ENCODE data around the gene E2F1. TPM values are rescaled to one million over a fixed set of nuclear protein-coding genes. Genes with fewer than 3 reads are reported as not detected.

Gene E2F1
- total and polyA plus RNA-seq, 2 experiments from 2014 or later: 12.1 to 42.6 TPM

DNA sequence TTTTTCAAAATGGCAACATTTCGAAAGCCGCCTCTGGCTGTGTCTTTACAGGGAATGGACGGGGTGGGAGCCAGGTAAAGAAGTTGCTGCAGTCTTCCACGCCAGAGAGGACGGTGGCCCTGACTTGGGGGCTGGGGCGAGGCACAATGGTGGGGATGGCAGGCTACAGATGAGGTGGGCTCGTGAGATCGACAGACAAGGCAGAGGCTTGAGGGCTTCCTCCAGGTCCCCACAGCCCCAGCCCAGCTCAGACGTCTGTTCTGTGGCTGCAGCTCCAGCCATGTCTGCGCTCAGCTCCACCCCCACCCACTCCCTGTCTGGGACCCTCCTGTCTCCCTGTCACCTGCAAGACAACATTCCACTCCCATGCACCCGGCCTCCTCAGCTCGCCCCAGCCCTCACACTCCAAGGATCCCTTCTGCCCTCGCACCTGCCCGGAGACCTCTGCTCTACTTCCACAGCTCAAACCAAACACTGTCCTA is 31.5 kb downstream of the E2F1 start (continued):
- TF ChIP-seq, protein P1, sequence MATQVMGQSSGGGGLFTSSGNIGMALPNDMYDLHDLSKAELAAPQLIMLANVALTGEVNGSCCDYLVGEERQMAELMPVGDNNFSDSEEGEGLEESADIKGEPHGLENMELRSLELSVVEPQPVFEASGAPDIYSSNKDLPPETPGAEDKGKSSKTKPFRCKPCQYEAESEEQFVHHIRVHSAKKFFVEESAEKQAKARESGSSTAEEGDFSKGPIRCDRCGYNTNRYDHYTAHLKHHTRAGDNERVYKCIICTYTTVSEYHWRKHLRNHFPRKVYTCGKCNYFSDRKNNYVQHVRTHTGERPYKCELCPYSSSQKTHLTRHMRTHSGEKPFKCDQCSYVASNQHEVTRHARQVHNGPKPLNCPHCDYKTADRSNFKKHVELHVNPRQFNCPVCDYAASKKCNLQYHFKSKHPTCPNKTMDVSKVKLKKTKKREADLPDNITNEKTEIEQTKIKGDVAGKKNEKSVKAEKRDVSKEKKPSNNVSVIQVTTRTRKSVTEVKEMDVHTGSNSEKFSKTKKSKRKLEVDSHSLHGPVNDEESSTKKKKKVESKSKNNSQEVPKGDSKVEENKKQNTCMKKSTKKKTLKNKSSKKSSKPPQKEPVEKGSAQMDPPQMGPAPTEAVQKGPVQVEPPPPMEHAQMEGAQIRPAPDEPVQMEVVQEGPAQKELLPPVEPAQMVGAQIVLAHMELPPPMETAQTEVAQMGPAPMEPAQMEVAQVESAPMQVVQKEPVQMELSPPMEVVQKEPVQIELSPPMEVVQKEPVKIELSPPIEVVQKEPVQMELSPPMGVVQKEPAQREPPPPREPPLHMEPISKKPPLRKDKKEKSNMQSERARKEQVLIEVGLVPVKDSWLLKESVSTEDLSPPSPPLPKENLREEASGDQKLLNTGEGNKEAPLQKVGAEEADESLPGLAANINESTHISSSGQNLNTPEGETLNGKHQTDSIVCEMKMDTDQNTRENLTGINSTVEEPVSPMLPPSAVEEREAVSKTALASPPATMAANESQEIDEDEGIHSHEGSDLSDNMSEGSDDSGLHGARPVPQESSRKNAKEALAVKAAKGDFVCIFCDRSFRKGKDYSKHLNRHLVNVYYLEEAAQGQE (IDR thresholded peaks at IDR 0.05; ENCODE audit: unreplicated experiment): no peak

DNA sequence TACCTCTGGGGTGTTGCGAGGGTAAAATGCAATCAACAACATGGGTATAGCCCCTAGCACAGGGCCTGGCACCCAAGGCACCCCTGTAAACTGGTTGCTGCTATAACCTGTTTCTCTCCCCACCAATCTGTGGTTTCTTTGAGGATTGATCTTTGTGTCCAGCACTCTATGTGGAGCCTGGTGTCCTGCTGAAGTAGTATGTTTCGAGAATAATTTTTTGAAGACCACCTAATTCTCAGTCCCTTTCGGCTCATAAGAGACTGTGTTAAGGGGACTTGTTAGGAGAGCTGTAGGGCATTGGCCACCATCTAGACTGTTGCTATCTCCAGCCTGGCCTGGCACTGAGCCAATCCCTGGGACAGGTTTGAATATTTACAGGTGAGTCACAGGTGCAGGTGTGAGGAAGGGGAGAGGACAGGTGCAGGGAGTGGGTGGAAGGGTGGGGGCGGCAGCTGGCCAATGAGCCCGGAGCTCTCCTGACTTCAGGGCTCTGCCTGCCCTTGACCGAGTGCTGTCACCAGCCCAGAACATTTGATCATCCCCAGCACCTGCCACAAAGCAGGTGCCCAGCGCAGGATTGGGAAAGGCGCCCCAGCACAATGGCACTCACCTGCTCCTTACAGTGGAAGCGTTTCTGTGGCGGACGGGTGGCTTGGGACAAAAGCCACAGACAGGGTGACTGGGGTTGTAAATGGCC is 32.1 kb downstream of the E2F1 start:
- DNase-seq (ENCODE audit: low spot score) (peak; percentile 20), ATAC-seq (peak; percentile 26)
- Histone ChIP-seq H3K4me2 (no peak overlapping the region), H3K27me3 (ENCODE audit: insufficient read depth) (no peaks in the 10 kb centered on the region), H2AFZ (no peak overlapping the region), H3K36me3 (ENCODE audit: insufficient read depth) (no peaks in the 10 kb centered on the region), H3K9me2 (ENCODE audit: insufficient read depth) (no peaks in the 10 kb centered on the region), H4K20me1 (replicated peaks; ENCODE audit: insufficient read depth) (no peaks in the 10 kb centered on the region), H3K4me3 (no peak overlapping the region), H3K79me2 (replicated peaks; ENCODE audit: insufficient read depth) (no peaks in the 10 kb centered on the region), H3K4me1 (ENCODE audit: insufficient read depth) (no peaks in the 10 kb centered on the region; the same call in 1 of the 2 replicates), H3F3A (replicated peaks; ENCODE audit: low read depth) (no peaks in the 10 kb centered on the region), H3K27ac (ENCODE audit: low read depth) (no peak overlapping the region; the same call in 1 of the 2 replicates)
- Mint-ChIP-seq H3K36me3 (ENCODE audit: low read depth) (no peaks in the 10 kb centered on the region; the same call in 2 of the 3 replicates), H3K4me1 (peaks cover 19% of the 10 kb centered on the region; the same call in 2 of the 3 replicates), H3K27me3 (ENCODE audit: insufficient read depth, low read depth, poor library complexity) (peaks cover 7% of the 10 kb centered on the region), H3K27ac (0 out of 2 replicates have a peak overlapping the region, but pooled peaks have one; percentile 78), H3K4me3 (no peak overlapping the region), H3K9me3 (no peaks in the 10 kb centered on the region; the same call in 2 of the 3 replicates)
- TF ChIP-seq, protein P2, sequence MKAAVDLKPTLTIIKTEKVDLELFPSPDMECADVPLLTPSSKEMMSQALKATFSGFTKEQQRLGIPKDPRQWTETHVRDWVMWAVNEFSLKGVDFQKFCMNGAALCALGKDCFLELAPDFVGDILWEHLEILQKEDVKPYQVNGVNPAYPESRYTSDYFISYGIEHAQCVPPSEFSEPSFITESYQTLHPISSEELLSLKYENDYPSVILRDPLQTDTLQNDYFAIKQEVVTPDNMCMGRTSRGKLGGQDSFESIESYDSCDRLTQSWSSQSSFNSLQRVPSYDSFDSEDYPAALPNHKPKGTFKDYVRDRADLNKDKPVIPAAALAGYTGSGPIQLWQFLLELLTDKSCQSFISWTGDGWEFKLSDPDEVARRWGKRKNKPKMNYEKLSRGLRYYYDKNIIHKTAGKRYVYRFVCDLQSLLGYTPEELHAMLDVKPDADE (IDR thresholded peaks at IDR 0.05): no peak
- TF ChIP-seq STAT1 (IDR thresholded peaks at IDR 0.05; ENCODE audit: unreplicated experiment): no peak
- TF ChIP-seq, protein P3, sequence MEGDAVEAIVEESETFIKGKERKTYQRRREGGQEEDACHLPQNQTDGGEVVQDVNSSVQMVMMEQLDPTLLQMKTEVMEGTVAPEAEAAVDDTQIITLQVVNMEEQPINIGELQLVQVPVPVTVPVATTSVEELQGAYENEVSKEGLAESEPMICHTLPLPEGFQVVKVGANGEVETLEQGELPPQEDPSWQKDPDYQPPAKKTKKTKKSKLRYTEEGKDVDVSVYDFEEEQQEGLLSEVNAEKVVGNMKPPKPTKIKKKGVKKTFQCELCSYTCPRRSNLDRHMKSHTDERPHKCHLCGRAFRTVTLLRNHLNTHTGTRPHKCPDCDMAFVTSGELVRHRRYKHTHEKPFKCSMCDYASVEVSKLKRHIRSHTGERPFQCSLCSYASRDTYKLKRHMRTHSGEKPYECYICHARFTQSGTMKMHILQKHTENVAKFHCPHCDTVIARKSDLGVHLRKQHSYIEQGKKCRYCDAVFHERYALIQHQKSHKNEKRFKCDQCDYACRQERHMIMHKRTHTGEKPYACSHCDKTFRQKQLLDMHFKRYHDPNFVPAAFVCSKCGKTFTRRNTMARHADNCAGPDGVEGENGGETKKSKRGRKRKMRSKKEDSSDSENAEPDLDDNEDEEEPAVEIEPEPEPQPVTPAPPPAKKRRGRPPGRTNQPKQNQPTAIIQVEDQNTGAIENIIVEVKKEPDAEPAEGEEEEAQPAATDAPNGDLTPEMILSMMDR (conservative IDR thresholded peaks at IDR 0.05; ENCODE audit: low read depth in 2 of 2): no peak
- TF ChIP-seq, protein P4, sequence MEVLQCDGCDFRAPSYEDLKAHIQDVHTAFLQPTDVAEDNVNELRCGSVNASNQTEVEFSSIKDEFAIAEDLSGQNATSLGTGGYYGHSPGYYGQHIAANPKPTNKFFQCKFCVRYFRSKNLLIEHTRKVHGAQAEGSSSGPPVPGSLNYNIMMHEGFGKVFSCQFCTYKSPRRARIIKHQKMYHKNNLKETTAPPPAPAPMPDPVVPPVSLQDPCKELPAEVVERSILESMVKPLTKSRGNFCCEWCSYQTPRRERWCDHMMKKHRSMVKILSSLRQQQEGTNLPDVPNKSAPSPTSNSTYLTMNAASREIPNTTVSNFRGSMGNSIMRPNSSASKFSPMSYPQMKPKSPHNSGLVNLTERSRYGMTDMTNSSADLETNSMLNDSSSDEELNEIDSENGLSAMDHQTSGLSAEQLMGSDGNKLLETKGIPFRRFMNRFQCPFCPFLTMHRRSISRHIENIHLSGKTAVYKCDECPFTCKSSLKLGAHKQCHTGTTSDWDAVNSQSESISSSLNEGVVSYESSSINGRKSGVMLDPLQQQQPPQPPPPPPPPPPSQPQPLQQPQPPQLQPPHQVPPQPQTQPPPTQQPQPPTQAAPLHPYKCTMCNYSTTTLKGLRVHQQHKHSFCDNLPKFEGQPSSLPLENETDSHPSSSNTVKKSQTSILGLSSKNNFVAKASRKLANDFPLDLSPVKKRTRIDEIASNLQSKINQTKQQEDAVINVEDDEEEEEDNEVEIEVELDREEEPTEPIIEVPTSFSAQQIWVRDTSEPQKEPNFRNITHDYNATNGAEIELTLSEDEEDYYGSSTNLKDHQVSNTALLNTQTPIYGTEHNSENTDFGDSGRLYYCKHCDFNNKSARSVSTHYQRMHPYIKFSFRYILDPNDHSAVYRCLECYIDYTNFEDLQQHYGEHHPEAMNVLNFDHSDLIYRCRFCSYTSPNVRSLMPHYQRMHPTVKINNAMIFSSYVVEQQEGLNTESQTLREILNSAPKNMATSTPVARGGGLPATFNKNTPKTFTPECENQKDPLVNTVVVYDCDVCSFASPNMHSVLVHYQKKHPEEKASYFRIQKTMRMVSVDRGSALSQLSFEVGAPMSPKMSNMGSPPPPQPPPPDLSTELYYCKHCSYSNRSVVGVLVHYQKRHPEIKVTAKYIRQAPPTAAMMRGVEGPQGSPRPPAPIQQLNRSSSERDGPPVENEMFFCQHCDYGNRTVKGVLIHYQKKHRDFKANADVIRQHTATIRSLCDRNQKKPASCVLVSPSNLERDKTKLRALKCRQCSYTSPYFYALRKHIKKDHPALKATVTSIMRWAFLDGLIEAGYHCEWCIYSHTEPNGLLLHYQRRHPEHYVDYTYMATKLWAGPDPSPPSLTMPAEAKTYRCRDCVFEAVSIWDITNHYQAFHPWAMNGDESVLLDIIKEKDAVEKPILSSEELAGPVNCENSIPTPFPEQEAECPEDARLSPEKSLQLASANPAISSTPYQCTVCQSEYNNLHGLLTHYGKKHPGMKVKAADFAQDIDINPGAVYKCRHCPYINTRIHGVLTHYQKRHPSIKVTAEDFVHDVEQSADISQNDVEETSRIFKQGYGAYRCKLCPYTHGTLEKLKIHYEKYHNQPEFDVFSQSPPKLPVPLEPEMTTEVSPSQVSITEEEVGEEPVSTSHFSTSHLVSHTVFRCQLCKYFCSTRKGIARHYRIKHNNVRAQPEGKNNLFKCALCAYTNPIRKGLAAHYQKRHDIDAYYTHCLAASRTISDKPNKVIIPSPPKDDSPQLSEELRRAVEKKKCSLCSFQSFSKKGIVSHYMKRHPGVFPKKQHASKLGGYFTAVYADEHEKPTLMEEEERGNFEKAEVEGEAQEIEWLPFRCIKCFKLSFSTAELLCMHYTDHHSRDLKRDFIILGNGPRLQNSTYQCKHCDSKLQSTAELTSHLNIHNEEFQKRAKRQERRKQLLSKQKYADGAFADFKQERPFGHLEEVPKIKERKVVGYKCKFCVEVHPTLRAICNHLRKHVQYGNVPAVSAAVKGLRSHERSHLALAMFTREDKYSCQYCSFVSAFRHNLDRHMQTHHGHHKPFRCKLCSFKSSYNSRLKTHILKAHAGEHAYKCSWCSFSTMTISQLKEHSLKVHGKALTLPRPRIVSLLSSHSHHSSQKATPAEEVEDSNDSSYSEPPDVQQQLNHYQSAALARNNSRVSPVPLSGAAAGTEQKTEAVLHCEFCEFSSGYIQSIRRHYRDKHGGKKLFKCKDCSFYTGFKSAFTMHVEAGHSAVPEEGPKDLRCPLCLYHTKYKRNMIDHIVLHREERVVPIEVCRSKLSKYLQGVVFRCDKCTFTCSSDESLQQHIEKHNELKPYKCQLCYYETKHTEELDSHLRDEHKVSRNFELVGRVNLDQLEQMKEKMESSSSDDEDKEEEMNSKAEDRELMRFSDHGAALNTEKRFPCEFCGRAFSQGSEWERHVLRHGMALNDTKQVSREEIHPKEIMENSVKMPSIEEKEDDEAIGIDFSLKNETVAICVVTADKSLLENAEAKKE (CRISPR knock-in tag; IDR thresholded peaks at IDR 0.05): no peak
- no peak for TF ChIP-seq NANOG (IDR thresholded peaks at IDR 0.05; ENCODE audit: borderline replicate concordance)
- TF ChIP-seq, protein P1 (IDR thresholded peaks at IDR 0.05; ENCODE audit: unreplicated experiment): no peak
